NCI-H2107 treated with DMSO at 0.1 percent for 48 hours (cell line): Measurements from ENCODE around the gene TRIM66.

Source experiments
- DNase-seq: peaks from one replicate; lab custom pipeline; 2025; ENCODE audit not compliant: unreplicated experiment; lab: John Stamatoyannopoulos, UW

Gene TRIM66

DNA sequence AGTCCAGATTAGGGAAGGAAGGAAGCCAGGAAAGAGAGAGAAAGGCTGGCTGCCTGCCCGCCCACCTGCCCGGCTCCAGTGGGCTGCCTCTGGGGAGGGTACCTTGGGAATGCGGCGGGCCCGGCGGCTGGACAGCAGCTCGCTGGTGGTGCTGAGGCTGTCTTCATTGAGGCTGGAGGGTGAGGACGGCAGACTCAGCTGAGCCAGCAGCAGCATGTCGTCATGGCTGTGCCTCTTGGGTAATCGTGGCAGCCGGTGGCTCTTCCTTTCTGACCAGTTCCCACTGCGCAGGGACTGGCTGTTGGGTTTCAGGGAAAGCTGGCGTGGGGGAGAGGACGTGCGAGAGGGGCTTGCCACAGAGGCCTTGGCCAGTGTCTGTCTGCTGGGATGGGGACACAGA is 33.0 kb upstream of the TRIM66 start:
- no peak for DNase-seq

- no peak for DNase-seq
These were observed 32.3 kb upstream of the TRIM66 start for GRCh38 chr11:8714622-8715225.

GRCh38 chr11:8713760-8714454 is 31.4 kb upstream of the TRIM66 start:
- DNase-seq, result no peak

DNA sequence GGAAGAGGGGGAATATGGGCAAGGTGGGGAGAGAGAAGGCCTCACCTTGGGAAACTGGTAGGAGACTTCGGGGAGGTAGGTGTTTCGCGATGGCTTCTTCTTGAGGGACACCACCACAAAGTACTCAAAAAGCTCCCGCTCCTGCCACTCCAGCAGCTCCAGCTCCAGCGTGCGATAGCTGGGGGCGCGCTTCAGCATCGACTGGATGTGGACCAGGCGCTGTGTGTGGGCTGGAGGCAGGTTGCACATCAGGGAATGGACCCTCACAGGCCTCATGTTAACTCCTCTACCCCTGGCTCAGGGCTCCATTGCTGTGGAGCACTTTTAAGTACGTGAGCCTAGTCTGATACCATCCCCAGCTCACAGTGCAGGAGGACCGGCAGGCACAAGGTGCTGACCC is 30.0 kb upstream of the TRIM66 start:
- DNase-seq, result no peak

- no peak for DNase-seq
These were observed 29.5 kb upstream of the TRIM66 start for GRCh38 chr11:8711895-8712442.

GRCh38 chr11:8709777-8710176 is 27.3 kb upstream of the TRIM66 start:
- no peak for DNase-seq

DNA sequence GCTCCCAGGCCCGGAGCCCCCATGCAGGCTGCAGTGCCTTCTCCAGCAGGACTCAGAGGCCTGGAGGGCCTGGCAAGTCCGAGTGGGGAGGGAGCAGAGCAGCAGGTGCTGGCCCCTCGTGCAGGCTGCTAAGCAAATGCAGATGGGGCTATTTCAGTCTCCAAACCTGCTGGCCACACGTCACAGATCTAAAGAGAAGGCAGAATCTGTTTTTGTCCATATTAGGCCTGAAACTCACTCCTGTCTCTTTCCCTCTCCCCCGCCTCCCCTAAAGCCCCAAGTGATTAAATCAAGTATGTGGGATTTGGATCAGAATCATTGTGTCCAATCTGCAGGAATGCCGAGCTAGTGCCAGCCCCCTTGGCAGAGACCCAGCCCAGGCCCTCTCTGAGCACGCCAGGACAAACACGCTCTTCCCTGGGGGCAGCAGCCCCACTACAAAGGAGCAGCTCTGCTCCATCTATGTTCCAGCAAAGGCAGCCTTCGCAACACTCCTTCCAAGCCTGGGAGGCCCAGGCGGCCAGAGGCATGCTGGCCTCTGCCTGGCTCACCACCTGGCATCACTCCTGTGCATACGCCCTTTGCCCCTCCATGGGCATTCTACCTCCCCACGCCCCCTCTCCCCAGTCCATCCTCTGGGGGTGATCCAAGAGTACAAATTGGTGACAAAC is 26.7 kb upstream of the TRIM66 start:
- DNase-seq, result no peak

DNA sequence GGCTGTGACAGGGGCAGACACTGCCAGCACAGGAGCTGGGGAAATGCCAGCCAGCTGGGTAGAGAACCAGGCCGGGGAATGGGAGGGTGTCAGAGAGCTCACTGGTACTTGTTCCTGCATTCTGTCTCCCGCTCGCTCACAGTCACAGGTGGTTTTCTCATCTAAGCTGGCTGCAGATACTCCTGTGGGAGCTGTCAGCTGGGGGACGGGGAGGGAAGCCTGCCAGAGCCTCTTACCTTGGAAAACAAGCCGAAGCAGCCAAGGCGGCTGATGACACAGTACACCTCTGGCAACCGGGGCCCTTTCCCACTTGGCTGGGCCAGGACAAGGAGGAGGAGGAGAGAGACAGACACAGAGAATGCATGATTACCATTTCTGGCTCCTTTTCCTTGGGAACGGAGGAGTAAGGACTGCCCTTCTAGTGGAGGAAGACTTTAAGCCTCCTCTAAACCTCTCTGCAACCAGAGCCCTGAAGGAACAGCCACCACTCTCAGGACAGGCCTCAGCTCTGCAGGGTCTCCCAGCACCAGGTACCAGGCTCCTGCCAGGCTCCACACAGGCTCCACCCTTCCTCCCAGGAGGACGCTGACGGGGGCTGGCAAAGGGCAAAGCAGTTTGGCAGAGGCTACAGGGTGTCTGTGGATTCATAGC is 25.2 kb upstream of the TRIM66 start:
- DNase-seq, result peak; percentile 72

DNA sequence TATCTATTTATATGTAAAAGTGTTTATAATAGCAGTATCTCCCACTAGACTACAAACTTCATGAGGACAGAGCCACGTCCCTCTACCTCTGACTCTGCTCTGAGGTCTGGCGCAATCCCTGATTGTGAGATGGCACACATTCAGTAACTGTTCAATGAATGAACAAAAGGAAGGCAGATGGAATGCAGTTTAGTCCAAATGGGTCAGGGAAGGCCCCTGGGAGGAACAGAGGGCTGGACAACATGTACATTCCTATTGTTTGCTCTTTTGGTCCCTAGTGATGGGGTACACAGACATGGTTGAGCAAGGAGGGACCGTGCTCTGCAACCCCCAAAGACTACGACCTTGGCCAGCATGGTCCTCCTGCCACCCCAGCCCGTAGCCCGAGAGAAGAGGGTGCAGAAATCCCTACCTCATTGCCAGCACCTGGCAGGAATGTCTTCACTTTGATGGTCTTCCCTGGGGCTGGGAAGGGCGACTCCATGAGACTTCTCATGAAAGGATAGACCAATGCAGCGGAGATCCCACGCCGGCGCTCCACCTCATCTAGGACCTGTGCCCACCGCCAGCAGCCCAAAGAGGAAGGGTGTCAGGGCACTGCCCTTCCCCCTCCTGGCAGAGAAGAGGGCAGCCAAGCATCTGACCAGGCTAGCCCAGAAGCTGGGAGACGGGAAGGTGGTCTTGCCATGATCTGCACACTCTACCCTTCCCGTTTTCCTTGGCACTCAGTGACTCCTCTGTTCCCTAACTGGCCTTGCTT is 24.4 kb upstream of the TRIM66 start:
- DNase-seq, result no peak

GRCh38 chr11:8705146-8705545 is 22.7 kb upstream of the TRIM66 start:
- DNase-seq, result no peak

DNA sequence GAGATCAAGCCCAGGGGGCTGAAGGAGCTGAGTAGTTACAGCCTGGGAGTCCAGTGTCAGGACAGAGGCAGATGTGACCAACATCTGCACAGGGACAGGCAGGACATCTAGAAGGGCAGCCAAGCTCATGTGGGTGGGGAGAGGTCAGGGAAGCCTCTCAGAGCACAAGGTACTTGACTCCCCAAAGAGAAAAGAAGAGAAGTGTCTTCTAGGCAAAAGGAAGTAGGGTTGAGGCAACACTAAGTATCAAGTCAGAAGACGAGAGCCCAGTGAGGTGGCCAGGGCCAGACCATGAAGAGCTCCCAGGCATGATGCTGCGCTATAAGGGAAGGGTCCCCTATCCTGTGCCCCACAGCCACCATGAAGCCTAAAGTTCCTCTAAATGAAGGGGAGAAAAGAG is 21.7 kb upstream of the TRIM66 start:
- DNase-seq, result no peak

DNA sequence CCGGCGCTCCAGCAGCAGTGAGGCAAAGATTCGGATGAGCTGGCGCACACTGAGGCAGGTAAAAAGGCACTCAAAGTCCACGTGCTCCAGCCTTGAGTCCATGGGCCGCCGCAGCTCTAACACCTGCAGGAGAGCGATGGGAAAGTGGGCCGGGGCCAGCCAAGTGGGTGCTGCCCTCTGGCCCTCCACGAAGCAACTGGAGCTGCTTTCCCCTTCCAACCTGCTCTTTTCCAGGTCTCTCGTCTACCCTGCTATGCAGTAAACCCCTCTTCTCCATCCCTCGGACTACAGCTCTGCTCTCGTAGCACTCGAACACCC is 20.1 kb upstream of the TRIM66 start:
- no peak for DNase-seq

DNA sequence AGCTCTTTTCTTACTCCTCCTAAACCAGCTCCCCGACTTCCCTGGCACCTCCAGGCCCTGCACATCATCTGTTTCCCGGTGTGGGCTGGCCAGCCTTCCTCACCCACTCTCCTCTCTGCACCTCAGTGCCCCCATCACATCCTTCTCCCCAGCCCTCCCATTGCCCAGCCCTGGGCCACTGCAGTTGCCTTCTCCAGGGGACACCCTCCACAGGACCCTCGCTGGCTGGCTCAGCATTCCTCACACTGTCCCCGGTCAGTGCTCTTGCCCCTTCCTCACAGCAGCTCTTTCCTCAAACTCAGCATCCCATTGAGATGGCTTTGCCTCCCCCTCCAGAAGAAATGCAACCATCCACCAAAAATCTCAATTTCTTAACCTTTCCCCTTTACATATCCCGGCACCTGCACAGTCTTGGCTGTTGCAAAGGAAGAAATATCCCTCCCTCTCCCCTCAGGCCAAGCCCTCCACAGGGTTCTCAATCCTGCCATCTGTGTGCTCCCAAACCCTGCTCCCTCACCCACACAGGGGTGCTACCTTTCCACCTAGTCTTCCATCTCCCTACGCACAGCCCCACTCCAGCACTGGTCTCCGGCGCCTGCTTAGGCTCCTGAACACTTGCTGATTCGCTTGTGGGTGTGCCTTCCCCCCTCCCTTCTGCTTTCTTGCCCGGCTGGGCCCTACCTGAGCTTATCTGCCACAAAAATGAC is 19.6 kb upstream of the TRIM66 start:
- DNase-seq, result no peak

DNA sequence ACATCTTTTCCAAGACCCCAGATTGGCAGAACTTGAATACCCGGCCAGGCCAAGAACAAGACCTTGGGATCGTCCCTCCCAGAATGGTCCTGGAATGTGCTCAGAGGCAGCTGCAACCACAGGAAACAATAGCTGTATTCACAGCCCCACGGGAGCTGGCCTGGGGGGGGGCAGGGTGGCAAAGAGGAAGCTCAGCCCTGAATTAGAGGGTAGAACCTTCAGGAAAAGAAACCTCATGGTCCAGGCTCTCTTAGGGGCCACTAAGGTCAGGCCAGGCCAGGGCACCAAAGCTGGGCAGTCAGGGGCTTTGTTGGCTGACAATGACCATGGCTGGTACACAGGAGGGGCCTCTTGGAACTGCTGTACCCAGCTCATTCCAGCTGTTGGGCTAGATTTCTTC is 17.4 kb upstream of the TRIM66 start:
- no peak for DNase-seq

GRCh38 chr11:8698917-8699441 is 16.5 kb upstream of the TRIM66 start:
- no peak for DNase-seq

DNA sequence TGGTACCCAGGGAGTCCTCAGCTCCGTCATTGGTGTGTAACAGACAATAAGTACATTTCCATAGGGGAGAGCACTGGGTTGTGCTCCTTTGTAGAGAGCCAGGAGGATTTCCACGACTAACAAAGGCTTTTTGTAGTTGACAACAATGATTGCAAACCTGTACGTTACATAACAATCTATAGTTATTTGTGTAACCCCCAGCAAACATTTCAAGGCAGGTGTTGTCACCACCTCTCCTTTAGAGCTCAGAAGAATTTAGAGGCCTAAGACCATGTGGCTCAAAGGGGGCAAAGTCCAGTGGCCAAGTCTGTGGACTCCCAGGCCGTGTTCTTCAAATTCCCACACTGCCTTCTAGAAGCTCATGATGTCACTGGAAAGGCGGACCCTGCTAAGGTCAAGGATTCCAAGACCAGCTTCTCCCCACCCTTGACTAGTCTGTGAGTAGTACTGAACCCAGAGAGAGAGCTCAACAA is 15.9 kb upstream of the TRIM66 start:
- no peak for DNase-seq

DNA sequence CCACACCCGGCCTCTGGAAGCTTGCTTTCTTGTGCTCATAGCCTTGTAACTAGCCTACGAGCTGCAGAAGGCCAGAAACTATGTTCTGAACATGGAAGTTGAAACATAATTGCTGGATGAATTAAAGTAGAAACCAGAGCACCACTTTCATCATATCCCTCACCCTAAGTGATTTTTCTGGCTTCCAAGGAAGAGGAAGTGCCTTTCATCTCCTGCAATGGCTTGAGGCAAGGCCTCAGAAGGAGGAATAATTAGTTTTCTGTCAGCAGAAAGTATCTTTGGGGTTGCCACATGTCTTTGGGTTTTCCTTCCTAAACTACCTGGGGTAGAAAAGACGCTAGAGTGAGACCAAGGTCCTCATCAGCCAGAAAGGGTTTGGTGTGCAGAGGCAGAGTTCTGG is 14.6 kb upstream of the TRIM66 start:
- no peak for DNase-seq

GRCh38 chr11:8694137-8694536 is 11.7 kb upstream of the TRIM66 start:
- no peak for DNase-seq

DNA sequence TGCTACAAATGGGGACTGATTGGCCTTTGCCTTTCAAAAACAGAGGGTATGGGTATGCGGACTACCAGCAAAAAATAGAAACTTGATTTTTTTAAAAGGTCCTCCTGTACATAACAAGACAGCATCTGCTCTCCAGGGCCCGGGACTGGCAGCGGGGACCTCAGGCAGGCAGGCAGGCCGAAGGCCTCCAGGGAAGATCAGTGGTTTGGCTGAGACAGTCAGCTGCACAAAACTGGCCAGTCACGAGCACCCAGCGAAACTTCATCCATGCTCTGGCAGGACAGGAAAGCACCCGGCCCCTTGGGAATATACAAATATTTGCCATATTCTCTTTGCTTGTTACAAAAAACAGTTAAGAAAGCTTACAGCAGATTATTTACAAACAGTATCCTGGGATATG is 11.1 kb upstream of the TRIM66 start:
- no peak for DNase-seq

DNA sequence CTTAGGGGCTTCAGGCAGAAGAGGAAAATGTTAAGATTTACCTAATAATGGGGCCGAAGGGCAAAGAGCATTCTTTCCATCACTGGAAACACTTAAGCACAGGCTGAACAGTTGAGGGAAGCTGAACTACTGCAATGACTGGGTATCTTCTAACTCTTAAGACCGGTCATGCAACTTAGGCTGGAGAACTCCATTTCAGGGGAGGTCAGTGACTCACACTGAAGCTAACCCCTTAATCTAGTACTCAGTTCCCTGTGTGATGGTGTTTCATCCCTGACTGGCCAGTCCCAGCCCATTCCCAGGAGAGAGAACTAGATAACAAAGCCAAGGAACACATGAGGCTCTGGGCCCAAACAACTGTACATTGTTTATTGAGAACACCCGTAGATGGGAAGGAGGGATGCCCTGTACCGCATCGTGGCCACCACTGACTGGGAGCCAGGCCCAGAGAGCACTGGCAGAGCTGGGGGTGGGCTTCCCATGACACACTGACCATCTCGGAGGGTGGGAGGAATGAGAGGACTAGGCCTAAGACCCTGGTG is 10.6 kb upstream of the TRIM66 start:
- DNase-seq, result no peak
